HG03520 (cell line): ENCODE data around the gene LYRM9.
"Not testable (repeated sequence)": the region's sequence is repeated elsewhere in the genome, so short reads cannot be mapped to it uniquely, and the experiment has no call there.

Experiments used
- ATAC-seq: cut with Tn5 transposase; IDR thresholded peaks from one replicate; pipeline ENCODE4 v1.9.1; 2021; ENCODE audit warnings: mild to moderate bottlenecking, moderate library complexity; ENCODE audit not compliant: unreplicated experiment

The LYRM9 gene

DNA sequence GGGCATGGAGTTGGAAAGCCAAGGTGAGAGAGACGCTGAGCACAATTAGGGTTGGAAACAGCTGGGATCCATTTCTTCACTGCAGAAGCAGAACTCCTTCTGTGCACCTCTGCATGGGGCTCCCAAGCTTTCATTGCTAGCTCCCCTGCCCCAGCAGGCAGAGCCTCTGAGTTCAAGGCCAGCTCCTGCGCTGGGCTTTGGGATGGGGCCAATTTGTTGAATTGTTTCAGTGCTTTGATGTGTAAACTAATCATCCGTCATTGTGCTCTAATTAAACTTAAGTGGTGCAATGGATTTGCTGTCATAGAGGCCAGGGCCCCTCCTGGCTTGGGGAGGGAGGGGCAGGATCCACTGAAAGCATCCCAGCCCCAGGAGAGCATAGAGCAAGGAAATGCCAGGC, 13.5 kb upstream of the LYRM9 start:
- no peak for ATAC-seq

DNA sequence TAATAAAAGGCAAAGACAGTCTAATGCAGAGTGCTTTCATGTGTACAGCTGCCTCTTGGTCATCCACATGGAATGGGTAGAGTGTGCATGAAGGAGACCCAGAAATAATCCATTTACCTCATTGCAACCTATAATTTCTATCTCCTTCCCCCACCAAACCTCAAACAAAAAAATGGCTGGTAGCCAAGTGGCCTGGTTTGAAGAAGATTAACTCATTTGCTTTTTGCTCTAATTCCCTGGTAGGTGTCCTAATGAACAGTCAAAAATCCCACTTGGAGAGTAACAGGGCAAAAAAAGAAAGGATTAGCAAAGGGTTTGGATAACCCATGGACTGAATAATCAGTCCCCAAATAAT, 13.0 kb upstream of the LYRM9 start:
- no peak for ATAC-seq

DNA sequence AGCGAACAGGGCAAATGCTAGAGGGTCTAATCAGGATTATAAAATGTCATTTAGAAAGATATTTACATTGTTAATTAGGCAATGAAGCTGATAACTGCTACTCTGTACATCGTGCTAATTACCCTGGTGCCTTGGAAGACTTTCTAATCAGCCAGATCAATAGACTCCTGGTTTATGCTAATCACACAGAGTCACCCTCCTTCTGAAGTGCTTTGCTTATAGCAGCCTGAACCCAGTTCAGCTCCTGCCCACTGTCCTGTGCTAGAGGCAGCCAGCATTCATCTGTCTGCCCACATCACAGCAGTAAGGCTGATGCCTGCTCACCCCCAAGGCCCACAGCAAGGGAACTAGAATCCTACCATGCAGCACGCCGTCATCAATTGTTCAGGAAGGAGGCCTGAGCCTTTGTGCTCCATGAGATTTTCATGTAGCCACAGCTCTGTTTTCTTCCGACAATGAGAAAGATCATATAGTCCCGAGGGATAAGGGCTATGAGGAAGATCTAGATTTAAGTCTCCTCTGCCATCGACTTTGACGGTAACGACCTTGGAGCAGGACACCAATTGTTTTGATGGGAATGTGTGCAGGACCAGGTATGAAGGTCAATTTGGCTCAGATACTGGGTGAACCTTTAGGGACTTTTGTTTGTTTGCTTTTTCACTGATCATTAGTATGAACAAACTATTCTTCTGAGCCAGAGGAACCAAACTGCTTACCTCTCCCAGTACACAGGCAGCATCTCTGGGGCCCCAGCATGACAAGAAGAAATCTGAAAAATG, 12.5 kb upstream of the LYRM9 start:
- ATAC-seq, result no peak

DNA sequence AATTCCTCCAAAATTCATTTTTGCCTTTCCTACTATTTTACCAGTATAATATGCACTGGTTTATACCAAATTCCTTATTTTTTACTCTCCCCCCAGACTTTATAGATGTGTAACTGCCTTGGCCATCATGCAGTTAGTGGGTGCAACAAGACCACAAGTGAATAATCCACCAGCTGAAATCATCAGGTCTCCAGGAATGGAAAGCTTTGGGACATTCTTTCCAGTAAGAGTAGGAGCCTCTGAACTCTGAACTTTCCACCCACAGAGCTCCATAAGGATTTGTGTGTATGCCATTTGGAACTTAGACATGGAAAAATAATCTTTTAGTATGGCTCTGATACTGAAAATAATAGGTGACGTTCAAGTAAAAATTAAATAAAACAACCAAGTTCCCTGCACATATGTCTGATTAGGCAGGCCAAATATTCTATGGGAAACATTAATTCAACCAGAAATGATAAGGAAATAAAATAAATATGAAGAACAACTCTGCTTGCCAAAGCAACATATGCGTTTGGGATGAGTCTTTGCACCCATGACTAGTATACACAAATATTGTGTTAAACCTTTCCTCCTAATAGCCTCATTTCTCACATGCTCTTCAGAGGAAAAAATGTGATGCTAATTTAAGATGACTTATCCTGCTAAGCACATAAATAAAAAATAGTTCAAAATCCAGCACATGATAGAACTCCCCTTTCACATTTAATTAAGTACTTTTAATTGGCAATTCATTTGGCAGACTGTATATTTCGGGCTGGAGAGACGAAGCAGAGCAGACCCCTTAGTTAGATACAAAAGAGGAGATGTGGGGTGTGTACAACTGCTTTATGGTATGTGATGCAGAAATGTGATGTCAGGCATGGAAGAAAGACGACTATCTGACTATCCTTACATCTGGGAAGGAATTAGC, 11.6 kb upstream of the LYRM9 start:
- ATAC-seq, result no peak

DNA sequence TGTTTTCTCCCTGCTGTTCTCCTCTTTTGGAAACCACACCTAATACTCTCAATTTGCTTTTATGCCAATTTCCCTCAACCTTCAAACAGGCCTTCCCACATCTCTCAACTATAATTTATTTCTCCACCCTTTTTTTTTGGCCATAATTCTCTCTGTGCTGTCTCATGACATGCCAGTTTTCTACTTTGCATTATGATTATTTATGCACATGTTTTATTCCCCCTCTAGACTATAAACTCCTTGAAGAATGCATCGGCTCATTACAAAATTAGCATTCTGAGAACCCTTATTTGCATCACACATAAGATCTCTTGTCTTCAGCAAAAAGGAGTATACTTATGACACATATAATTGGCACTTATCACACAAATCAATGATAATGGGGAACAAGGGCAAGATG, 10.9 kb upstream of the LYRM9 start:
- ATAC-seq, result no peak

DNA sequence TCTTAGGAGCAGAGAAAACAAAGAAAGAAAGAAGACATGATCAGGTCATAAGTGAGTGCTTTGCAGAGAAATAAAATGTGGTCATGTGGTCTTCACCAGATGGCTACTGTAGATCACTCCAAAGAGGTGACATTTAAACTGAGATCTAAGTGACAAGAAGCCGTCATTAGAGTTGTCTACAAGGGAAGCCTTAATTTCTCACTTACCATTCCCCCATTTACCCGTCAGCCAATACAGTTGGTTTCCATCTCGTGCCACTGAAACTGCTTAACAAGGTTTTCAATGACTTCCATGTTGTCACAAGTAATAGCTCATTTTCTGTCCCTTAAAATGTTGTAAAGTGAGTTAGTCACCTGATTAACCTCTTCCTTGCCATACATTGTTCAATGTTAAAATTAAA, 6.4 kb upstream of the LYRM9 start:
- ATAC-seq, result no peak

DNA sequence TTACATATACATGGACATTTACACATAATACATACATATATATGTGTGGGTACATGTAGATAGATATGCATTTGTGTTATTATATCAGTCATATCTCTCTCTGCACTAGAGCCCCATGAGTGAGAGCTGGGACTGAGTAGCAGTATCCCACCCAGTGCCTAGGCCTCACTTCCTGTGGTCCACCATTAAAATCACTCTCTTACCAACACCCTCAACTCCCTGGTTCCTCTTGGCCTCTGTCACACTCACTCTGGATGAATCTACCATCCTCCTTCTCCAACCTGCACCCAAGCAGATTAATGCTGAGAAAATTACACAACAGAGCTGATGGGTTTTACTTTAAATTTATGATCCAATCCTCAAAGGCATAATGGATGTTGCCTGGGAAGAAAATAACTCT, 4.9 kb upstream of the LYRM9 start:
- no peak for ATAC-seq

DNA sequence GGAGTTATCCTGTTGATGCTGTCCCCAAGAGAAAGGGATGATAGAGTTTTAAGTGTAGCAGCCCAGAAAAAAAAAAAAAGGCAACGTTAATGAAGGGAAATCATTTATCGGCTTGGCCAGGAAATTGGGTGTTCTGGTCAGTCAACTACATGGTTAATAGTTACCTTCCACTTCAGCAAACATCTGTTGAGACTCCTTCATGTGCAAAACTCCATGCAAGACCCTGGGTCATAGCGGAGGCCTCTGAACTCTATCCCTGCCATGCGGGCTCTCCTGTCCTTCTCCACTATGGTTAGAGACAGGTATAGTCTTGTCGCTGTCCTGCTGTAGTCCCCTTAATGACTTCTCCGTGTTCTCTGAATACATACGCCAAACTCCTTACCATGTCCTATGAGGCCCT, 3.5 kb upstream of the LYRM9 start:
- ATAC-seq, result no peak

DNA sequence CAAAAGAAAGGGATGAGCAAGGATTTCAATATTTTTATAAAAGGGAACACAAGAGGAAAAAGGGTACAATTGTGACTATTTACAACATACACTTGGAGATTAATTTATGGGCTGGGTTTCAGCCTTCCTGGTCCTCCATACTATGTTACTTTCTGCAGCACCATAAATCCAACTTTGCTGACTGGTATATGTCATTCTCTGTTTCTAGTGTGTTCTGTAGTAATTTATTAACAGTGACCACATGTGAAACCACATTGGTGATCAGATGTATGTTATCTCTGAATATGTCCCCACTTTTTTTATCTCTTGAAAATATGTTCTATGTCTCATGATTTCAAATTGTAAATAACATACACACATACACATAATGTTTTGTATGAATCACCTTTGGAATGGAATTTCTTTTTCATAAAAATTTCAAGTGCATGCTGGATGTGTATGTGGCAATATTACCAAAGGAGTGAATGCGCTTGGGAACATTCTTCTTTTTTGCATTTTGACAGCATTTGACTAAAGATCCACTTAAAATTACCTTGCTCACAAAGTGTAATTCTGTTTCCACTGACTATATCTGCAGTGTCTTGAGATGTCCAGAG, 2.9 kb upstream of the LYRM9 start:
- no peak for ATAC-seq

DNA sequence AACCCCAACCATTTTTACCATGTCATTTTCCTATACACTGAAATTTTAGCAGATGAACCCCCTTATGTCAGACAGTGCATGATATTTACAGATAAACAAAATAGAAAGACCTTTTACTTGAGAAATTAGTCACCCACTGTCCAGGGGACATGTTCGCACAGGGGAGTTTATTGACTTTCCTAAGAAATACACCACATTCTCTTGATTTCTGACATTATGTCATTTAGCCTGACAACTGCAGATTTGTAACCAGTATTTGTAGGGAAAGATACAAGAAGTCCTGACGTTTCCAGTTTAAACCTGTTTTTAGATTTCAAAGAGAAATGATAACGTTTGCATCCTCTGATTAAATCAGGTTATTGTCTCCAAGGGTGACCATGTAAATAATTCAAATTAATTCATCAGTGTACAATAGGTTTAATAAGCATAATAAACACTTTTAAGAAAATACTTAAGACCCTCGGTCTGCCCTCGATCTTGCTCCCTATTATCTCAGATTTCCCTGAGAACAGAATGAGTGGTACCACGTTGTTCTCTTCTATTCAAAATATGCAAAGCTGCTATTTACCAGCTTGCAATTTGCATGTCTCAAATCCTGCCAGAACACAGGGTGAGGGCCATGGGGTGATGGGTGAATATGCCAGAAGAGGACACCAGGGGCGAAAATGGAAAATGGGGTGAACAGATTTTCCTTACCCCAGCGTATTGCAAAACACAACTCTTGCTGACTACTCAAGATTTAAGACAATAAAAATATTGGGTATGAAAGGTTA, 2.1 kb upstream of the LYRM9 start:
- no peak for ATAC-seq

DNA sequence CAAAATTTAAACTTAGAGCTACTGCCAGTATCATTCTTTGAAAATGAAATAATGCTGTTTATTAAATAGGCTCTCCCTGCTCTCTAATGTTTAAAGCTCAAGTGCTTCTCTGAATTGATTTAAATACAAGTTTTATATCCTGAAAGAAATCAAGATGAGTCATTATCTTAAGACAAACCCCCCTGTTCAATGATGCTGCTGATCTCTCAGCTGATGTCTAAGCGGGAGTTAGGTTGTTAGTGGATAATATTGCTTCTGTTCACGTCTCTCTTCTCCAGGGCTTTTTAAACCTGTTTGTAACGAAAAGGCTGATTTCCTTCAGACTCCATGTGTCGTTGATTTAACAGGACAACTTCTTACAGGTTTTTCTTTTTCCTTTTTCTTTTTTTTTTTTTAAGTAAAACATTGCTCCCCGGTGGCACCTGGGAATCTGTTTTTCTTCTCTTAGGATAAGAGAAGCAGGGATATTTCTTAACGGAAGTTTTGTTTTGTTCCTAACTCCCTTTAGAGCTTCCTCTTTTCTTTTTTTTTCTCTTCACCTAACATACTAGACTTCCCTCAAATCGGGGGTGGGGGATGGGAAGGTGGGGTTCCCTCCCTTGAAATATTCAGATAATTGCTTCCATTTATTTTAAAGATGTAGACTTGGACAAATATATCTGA, 807 bp upstream of the LYRM9 start:
- no peak for ATAC-seq

DNA sequence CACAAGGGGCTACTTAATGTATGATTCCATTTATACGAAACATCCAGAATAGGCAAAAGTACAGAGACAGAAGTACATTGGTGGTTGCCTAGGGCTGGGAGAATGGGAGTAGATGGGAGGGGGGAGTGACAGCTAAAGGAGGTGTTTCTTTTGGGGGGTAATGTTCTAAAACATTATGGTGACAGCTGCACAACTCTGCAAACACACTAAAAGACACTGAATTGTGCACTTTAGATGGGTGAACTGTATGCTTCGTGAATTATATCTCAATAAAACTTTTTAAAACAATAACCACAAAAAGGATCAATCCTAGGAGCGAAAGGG, 661 bp downstream of the LYRM9 start:
- ATAC-seq, result no peak

DNA sequence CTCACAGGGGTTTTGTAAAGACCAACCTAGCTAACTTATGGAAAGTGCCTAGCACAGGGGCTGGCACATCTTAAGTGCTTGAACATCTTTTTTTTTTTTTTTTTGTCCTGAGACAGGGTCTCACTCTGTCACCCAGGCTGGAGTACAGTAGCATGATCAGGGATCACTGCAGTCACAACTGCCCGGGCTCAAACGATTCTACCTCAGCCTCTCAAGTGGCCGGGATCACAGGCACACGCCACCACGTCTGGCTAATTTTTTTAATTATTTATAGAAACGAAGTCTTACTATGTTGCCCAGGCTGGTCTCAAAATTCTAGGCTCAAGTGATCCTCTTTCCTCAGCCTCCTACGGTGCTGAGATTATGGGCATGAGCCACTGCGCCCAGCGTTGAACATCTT, 1.3 kb downstream of the LYRM9 start:
- no peak for ATAC-seq

DNA sequence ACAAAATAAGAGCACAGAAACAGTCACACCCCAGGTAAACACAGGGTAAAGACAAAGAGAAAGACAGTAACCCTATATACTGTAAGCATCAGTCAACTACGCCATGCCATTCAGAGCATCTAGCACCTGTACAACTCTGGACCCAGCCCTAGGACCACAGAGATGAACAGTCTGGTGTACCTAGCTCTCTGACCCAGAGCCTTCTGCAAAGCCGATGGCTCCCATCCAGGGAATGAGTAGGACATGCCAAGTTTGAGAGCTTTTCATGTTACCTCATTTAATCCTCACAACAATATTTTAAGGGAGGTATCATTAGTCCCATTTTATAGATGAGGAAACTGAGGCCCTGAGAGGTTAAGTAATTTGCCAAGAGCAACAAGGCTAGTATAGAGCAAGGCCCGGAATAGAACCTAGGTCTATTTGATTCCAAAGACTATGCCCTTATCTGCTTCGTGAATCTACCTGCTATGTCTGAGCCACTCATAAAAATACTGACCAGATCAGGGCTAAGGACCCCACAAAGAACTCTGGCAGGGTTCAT, 3.4 kb downstream of the LYRM9 start:
- no peak for ATAC-seq

DNA sequence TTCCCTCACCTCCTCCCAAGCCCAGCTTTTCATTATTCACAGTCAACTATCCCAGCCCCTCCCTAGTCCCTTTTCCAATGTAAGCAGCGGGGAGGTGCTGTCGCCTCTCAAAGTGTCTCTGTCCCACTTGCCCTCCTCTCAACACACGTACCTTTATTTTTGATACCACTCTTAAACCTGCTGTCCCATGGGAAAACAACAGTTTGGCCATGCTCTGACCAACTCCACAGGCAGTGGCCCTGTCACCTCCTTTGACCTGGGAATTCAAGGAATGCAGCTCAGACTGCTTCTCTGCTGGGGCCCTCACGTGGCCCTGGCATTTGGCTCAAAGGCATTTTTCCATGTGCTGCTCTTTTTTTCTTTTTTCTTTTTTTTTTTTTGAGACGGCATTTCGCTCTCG, 4.2 kb downstream of the LYRM9 start:
- no peak for ATAC-seq

DNA sequence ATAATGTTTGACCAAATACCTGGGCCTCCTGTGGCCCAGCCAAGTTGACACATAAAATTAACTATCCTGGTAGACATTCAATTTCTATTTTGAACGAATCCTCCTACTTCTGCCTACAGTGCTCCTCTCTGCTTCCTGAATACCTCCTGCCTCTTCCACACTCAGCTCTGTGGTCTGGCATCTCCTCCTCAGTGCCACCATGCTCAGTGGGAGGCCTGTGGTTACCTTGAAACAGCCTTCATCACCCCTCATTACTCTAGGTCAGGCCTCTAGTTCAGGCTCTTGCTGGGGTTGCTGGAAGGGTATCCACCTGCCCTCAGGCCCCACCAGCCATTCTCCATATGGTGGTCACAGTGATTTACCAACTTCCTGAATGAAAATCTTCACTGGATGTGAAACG, 5.1 kb downstream of the LYRM9 start:
- ATAC-seq, result no peak

DNA sequence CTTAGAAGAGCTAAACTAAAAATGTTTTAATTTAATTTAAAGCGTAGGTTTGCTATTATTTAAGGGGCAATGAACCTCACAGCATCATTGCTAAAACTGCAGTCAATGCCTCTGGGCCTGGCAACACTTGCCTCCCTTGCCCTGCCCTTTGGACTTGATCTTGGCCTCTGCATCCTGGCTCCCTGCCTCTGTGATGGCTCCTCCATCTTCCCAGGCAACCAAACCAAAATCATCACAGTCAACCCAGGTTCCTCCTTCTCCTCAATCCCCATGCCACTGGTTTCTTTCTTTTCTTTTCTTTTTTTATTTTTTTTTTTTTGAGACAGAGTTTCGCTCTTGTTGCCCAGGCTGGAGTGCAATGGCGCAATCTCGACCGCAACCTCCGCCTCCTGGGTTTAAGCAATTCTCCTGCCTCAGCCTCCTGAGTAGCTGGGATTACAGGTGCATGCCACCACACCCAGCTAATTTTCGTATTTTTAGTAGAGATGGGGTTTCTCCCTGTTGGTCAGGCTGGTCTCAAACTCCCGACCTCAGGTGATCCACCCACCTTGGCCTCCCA, 6.7 kb downstream of the LYRM9 start:
- not testable (repeated sequence) for ATAC-seq

DNA sequence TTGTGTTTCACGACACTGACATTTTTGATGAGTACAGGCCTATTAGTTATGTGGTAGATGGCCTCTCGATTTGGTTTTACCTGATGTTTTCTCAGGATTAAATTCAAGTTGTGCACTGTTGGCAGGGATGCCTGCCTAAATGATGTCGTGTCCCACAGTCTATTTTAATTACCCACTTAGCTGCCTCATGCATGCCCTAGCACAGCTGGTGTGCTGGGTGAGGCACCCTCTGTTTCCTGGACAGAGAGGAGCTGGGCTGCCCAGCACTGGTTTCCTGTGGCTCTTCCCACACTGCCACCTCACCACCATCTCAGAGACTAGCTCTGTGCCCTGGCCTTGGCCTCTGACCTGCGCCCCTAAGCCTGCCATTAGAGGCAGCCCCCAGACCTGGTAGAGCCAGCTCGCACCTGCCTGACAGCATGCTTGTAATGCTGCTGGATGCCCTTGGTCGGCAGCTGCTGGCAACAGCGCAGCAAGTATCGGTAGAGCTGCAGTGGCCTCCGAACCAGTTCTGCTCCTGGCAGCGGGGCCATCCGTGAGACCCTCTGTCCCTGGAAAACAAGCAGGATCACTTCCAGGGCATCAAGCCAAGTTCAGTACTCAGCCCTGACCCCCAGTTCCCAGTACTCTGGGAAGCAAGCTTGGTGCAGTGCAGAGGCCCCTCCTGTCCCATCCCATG, 10.9 kb downstream of the LYRM9 start:
- no peak for ATAC-seq

DNA sequence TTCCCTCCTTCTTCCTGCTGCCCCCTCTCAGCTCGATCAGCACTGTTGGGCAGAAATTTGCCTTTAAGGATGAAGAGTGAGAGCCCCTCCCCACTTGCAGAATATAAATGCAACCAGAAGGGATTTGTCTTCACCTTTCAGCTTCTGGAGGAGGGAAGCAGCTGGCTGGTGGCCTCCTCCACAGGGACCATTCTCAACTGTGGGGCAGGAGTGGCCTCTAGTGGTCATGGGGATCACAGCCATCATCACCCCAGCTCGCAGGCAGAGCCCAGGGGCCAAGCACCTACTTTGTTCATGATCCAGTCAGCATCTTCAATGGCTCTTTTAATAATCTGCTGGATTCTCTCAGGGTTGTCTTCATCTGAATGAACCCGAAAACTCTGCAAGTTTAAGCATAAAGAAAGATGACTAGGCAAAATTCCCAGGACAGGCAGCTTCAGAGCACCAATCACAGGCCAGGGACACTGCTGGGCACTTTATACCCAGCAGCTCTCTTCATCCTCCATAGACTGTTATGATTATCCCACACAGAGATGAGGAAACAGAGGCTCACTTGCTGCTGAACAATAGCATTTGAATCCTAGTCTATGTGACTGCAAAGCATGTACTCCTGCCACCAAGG, 13.1 kb downstream of the LYRM9 start:
- ATAC-seq, result no peak
